Measurements from ENCODE around the gene NUP188.
"Not testable (repeated sequence)": the region's sequence is repeated elsewhere in the genome, so short reads cannot be mapped to it uniquely, and the experiment has no call there.

NUP188 gene

DNA sequence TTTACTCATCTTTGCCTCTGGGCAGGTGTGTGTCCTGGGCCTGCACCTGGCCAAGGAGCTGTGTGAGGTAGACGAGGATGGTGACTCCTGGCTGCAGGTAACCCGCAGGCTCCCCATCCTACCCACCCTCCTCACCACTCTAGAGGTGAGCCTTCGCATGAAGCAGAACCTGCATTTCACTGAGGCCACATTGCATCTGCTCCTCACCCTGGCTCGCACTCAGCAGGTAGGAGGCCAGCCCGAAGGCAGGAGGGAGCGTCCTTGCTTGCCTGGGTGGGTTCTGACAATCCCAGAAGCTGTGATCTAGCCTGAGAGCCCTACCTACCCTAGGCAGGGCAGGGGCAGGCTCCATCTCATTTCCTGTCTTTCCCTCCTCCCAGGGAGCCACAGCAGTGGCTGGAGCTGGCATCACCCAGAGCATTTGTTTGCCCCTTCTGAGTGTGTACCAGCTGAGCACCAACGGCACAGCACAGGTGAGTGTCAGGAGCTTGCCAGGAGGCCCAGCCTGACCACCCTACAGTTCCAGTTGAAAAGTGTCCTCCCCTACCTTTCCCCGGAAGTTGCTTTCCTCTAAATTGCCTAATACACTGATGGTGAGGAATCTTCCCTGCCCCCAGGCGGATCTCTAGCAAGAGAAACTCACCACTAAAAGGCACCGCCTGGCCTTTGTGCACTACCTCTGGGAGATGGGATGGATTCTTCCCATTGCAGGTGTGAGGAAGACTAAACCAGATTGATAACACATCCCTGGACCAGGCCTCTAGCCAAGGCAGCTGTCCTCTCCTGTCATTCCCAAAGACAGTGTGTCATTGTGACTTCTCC lies 54.2 kb downstream of the NUP188 start:
- intact Hi-C loops (cut with DNase I): no loop called here
- peak in 1 of 10 donors; percentile 60 for DNase-seq

DNA sequence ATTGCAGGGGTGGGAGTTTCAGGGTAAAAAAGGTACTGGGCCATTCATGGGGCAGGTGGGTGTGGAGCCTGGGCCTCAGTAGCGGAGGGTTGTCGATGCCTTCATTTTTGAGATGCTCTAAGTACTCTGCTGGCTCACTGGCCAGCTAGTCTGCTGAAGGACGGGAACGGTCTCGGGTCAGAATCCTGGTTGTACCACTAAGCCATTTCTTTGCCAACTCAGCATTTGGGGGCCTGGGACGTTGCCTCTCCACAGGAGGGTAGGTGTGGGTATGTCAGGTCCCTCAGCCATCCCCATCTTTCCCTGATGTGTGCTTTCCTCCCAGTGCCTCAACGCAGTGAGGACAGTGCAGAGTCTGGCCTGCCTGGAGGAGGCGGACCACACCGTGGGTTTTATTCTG lies 55.5 kb downstream of the NUP188 start:
- intact Hi-C loops (cut with DNase I): no loop called here

DNA sequence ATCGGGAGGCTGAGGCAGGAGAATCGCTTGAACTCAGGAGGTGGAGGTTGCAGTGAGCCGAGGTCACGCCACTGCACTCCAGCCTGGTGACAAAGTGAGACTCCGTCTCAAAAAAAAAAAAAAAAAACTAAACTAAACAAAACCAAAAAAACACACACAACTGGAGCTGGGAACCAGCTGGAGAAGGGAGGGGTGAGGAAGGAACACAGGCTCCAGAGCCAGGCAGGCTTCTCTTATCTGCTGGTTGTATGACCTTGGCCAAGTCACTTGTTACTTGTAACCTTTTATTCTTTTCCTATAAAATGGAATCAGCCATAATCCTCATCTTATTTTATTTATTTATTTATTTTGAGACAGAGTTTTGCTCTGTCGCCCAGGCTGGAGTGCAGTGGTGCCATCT lies 56.7 kb downstream of the NUP188 start:
- intact Hi-C loops (cut with DNase I): not testable (repeated sequence)
- peak in 1 of 10 donors; percentile 59 for DNase-seq

More for the DNA sequence above, 55.5 kb downstream of the NUP188 start:
- DNase-seq: peak in 1 of 10 donors; percentile 72

DNA sequence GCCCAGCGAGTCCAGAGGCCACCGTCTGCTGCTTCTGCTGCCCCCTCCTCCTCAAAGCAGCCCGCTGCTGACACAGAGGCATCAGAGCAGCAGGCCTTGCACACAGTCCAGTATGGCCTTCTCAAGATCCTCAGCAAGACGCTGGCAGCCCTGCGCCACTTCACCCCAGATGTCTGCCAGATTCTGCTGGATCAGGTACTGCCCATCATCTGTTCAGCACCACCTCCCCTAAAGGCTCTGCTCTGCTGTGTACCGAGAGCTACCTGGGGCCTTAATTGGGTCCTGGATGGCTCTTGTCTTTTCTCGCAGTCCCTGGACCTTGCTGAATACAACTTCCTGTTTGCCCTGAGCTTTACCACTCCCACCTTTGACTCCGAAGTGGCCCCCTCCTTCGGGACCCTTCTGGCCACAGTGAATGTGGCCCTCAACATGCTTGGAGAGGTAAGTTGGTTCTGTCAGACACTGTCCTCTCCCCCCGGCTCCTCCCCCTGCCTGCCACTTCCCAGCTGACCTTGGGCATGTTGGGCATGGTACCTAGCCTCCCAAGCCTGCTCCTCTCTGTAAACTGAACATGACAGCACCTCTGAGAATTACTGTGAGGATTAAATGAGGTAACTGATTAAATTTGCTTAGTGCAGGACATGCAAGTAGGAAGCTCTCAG lies 58.0 kb downstream of the NUP188 start:
- peak in 2 of 10 donors; percentile 61 to 77 for DNase-seq
- intact Hi-C loops (cut with DNase I): no loop called here

DNA sequence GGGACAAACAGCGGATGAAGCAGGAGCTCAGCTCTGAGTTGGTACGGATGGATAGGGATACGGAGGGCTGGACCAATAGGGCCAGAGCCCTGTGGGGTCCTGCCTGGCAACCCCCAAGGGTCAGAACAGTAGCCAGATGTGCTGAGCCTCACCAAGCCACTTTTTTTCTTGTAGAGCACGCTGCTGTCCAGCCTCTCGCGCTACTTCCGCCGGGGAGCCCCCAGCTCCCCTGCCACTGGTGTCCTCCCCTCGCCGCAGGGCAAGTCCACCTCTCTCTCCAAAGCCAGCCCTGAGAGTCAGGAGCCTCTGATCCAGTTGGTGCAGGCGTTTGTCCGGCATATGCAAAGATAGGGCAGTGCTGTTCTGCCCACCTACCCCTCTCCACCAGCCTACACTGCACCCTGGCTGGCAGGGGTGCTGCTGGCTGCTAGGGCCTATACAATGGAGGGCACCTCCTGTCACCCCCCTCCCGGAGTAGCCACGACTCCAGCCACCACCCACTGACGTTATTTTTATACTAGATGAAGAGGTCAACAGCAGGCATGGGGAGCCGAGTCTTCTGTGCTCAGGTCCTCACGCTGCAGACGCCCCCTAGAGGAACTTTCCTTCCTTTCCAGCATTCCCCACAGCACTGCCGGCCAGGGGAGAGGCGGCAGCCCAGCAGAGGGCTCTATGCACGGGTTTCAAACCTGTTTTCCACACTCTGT lies 59.0 kb downstream of the NUP188 start:
- peak; percentile 63 to 97 (median 80) for DNase-seq
- intact Hi-C loops (cut with DNase I): no loop called here

DNA sequence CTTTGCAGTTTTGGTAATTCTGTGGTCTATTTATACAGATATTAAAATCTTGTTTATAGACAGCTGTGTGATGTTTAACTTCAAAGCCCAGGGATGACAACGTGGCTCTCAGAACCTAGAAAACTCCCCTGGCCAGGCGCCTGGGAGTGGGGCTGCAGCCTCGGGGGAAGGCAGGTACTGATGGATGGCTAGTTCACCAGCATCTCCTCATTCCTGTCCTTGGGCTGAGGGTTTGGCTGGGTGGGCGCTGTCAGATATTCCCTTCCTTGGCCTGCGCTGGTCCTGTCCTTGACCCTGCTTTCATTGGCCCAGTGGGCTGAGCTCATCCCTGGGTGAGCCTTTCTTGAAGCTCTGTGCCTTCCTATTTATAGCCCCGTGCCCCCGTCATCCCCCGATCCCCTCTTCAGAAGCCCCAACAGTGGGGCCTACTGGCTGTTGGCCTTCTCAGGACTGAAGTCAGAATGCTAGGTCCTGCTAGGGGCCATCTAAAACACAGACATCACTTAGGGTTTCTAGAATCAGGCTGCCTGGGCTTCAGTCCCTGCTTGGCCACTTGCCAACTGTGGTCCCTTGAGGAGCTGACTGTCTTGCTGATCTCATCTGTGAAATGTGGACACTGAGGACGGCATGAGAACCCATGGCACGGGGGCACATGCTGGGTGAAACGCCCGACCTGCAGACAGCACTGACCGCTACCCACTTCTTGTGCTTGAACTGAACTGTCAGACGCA lies 59.7 kb downstream of the NUP188 start:
- intact Hi-C loops (cut with DNase I): no loop called here
- DNase-seq: peak in 4 of 10 donors; percentile 28 to 82 (median 76)

DNA sequence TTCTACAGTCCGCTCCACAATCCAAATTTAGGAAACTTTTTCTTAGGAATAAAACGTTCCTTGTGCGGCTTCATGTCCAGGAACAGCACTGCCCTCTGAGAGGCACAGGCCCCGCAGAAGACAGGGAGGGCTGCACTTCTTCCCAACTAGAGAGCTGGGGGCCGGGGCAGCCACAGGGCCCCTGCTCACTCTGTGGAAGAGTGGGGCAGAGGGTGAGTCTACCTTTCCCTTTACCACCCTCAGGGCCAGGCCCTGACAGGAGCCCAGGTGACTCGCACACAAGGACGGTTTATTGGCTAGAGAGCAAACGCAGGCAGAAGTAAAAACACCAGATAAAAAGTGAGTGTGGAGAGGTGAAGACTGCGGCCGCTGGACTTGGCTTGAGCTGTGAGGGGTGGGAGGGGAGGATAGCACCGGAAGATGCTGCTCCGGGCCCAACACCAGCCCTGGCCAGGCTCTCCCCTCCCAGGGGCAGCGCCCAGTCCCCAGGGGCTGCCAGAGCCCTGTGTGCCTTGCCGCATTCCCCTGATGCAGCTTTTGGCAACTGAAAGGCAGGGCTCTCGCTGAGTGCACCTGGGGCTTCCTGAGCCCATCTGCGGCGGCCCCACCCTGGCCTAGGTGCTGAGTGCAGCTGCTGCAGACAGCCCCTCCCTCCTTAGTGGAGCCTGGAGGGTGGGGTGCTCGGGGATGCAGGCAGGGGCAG lies 60.4 kb downstream of the NUP188 start:
- peak in 4 of 10 donors; percentile 16 to 77 (median 60) for DNase-seq
- intact Hi-C loops (cut with DNase I): no loop called here

DNA sequence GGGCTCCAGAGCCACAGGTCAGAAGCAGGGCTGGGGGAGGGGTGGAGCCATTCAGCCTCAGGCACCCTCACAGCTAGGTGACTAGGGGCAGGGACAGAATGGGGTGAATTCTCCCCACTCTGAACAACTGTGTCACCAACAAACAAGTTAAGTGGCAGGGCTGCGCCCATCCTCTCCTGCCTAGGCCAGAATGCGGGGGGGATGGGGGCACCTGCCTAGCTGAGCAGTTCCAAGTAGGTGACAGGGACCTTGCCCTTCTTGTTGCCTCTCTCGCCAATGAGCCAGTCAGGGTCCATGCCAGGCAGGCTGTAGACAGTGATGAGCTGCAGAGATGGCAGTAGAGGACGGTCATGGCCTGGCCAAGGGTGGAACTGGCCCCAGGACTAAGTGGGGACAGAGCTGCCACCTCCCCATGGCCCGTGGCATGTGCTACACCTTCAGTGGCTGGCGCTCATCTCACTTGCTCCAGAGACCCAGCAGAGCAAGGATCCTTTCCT lies 61.0 kb downstream of the NUP188 start:
- intact Hi-C loops (cut with DNase I): no loop called here
- DNase-seq: peak in 4 of 10 donors; percentile 9 to 78 (median 60)

DNA sequence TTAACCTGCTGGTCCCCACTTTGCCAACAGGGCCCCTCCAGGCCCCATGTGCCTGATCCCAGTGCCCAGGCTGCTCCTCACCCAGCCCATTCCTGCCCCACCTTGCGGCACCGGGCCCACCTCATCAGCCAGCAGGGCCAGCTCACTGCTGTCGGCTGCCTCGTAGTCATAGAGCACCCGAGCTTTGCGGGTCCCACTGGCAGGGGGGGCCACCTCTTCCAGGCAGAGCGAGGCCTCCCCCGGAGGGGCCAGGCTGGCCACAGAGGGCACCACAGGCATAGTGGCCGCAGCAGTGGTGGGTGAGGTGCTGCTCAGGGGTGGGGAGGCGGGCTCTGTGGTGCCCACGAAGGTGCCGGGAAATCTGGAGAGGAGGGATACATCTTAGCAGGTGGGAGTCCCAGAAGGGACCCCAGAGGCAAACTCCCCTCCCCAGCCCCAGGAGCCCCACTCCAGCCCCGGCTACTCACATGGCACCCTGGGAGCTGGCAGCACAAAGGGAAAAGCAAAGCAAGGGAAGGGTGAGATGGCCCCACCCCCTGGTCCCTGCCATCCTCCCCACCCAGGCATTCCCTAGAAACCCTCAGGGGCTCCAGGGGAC lies 61.6 kb downstream of the NUP188 start:
- intact Hi-C loops (cut with DNase I): no loop called here
- DNase-seq: peak in 4 of 10 donors; percentile 17 to 78 (median 68)

DNA sequence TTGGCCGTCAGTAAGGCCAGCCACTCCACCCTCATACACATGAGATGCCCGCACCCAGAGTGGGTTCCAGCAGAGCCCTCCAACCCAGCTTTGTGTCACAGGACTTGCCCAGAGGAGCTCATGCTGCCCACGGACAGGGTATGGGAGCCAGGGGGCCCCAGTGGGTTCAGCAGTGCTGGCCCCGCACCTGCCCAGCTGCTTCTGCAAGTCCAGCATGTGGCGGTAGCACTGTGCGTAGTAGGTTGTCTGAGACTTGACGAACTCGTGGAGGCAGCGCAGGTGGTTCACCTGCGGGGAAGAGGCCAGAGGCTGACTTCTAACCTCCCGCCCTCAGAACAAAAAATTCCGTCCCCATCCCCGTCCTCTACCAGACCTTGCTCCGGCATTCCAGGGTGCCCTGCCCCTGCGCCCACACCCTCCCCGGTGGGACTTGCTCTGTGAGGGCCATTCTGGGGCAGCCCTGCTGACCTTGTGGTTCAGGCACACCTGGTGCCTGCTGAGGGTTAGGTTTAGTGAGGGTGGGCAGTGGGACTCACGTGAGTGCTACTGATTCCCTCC lies 62.2 kb downstream of the NUP188 start:
- peak in 3 of 10 donors; percentile 35 to 82 (median 61) for DNase-seq
- intact Hi-C loops (cut with DNase I): no loop called here

DNA sequence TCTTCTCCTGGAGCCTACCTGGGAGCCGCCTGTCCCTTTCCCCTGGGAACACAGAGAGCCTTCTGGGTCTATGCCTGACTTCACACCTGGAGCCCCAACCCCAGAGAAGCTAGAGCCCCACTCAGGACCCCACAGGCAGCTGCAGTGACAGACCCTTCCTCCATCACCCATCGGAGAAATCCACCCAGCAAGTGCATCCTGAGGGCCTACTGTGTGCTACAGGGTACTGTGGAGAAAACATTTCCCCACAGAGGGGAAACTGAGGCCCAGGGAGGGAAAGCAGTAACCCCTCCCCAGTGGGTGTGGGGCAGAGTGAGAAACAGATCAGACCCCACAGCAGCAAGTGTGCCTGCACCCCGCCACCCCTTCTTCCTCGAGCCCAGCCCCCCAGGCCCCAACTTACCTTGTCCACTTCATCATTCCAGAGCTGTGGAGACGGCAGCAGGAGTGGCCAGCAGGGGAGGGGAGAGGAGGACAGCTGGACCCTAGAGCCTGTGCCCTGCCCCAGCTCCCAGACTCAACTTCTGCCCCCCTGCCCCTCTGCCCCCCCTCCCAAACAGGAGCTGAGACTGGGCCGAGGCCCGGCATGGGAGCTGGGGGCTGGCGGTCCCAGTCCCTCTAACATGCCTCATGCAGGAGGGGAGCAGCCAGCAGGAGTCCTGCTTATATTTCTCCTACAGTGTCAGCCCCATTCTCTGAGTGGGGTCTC lies 62.9 kb downstream of the NUP188 start:
- intact Hi-C loops (cut with DNase I): no loop called here
- no peak for DNase-seq

DNA sequence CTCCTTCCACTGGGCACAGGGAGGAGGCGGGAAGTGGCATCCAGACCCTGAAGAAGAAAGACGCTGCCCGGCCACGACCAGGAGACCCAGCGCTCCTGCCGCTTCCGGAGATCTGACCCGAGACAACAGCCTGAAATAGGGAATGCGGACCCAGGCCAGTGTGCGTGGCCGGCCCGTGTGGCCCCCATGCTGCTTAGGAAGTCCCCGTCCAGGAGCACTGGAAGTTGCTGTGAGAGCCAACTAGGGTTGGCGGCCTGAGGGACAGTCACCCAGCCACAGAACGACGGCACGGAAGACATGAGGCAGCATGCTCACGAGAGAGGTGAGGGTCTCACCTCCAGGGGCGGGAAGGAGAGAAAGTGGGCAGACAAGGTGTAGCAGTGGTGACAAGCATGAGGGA lies 63.7 kb downstream of the NUP188 start:
- DNase-seq: no peak
- intact Hi-C loops (cut with DNase I): no loop called here

DNA sequence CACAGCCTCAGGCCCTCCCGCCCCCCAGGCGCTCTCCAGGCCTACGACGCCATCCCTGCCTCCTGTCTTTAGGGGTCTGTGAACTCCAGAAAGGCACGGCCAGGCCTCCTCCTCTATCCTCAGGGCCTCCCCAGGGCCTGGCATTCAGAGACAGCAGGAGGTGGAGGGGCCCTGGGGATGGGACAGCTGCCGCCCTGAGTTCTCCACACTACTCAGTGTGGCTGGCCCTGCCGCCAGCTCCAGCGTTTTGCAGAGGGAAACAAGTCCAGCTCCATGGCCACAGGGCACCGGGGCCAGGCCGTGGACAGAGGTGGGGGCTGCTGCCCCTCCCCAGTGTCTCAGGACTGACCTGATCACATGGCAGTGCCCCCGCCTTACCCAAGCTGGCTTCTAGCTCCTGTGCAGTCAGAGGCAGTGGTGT lies 64.3 kb downstream of the NUP188 start:
- intact Hi-C loops (cut with DNase I): no loop called here
- no peak for DNase-seq

DNA sequence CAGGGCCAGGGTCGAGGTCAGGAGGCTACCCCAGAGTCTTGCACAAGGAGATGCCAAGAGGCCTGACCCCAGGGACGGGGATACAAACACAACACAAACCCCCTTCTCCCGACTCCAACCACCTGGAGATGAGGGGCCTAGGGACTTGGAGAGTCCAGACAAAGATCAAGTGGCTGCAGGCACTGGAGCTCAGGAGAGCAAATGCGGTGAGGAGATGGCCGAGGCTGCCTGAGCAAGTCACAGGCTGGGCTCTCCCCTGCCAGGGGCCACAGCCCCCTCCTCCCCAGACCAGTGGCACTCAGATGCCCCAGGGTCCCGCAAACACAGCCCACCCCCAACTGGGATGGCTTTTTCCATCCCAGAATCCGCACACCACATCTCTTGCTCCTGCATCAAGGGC lies 64.8 kb downstream of the NUP188 start:
- intact Hi-C loops (cut with DNase I): no loop called here
- DNase-seq: no peak

DNA sequence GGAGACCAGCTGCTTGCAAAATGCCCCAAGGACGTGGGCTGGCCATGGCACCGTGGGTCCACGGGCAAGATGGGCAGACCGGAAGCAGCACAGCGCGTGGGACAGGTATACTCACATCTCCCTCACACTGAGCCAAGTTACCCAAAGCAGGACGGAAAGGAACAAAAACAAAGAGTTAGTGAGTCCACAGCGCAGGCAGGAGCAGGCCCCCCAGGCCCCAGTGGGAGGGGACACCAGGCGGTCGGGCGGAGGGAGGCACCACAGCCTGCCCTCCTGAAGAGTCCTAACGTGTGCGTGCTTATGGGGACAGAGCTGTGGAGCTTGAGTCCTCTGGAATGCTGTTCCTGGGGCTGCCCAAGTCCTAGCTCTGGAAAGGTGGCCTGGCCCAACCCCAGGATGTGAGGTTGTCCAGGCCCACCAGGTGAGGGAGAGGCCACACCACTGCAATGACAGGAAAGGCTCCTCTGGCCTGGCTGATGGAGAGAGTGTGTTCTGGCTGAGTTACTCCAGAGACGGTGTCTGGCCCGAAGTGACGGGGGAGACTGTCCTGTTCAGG lies 65.5 kb downstream of the NUP188 start:
- DNase-seq: no peak

DNA sequence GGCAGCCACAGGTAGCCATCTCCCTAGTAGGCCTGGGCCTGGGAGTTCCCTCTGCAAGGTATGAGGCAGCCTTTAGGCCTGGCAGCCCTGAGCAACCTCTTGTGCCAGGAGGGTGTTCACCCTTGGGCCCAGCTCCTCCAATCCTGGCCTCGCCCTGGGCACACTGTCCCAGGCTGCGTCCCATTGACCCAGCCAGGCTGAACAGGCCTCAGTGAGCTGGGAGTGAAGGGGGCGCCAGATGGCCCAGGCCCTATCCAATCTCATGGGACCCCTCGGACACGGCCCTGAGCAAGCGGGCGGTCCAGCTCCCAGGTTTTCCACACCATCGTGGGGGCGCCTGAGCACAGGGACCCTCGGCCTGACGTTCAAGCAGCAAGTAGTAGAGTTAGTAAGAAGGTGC lies 66.2 kb downstream of the NUP188 start:
- intact Hi-C loops (cut with DNase I): no loop called here
- DNase-seq: no peak

More for the DNA sequence above, 65.5 kb downstream of the NUP188 start:
- intact Hi-C loops (cut with DNase I): no loop called here

DNA sequence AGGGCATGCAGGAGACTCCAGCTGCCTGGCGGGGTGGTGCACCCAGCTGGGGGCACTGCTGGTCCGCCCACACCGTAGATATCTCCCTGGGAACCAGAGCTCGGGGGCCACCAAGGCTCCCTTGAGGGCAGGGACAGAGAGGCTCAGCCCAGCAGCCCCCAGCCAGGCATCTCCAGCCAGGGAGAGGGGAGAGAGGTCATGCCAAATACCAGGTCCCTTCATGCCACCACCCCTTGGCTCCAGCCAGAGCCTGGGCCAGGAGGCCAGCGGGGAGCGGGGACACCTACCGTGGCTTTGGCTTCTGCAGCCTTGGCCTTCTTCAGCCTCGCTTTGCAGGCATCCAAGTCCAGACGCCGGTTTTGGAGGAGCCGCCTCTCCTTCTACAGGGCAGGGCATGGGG lies 66.6 kb downstream of the NUP188 start:
- no peak for DNase-seq
- intact Hi-C loops (cut with DNase I): no loop called here

DNA sequence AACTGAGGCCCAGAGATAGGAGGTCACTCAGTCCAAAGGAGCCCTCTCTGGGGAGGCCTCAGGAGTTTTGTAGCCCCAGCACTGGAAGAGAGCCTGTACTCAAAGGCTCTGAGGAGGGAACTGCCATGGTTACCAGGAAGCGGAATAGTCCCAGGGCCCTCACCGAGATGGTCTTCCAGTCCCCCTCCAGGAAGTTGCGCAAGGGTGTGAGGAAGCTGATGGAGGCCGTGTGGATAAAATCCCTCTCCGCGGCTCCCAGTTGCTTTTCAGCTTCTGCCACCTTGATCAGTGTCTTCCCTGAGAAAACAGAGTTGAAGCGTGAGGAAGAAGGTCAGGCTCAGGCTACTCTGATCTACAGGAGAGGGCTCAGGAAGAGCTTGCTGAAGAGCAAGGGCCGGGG lies 67.1 kb downstream of the NUP188 start:
- intact Hi-C loops (cut with DNase I): no loop called here
- DNase-seq: no peak
